ENCODE results near the gene CYP2B6.
"Not testable (repeated sequence)": the region's sequence is repeated elsewhere in the genome, so short reads cannot be mapped to it uniquely, and the experiment has no call there.

CYP2B6 gene

DNA sequence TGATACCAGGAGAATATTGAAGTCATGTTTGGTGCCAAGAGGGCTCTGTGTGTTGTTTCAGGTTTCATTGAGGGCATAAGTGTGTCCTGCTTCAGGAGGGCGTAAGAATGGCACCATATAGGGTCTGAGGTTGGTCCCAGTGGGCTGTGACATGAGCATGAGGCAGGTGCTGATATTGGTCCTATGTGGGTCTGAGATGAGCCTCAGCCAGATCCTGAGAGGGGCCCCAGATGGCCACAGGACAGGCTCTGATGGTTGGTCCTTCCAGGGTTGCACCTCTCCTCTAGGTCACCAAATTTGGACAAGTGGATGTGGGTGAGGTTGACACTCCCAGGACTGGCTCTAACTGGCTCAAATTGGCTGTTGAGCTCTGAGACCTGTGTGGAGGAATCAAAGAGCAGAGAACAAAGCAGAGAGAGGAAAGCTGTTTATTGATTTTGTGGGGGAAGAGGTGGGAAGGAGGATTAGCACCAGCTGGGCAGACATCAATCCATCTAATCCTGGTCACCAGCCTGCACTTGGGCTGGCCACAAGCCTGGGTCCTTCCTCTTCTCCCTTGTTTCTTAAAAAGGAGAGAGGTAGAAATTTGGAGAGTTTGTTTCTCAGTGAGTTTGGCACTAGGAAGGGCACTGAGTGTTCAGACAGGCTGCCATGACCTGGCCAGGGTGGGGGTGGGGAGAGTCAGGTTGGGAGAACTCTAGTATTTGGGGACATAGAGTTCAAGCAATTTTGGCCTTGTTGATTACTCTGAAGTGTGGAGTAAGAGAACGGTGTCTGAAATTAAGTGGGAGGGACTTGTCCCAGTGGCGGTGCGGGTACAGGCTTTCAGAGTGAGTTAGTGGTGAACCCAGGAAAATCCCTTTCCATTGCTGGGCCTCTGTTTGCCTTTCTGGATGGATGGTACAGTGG lies 38.7 kb downstream of the CYP2B6 start:
- H3K4me3 ChIP-seq, result no peak overlapping the region
- H3K27ac ChIP-seq, result no peak overlapping the region
- no peak for TF ChIP-seq CTCF (IDR thresholded peaks at IDR 0.05)
- DNase-seq (ENCODE audit: low spot score), result no peak

- DNase-seq (ENCODE audit: low spot score), result no peak
- H3K27ac ChIP-seq, result no peak overlapping the region
- no peak overlapping the region for H3K4me3 ChIP-seq
- TF ChIP-seq CTCF (IDR thresholded peaks at IDR 0.05), result no peak
These were observed 39.6 kb downstream of the CYP2B6 start for GRCh38 chr19:41030651-41031050.

DNA sequence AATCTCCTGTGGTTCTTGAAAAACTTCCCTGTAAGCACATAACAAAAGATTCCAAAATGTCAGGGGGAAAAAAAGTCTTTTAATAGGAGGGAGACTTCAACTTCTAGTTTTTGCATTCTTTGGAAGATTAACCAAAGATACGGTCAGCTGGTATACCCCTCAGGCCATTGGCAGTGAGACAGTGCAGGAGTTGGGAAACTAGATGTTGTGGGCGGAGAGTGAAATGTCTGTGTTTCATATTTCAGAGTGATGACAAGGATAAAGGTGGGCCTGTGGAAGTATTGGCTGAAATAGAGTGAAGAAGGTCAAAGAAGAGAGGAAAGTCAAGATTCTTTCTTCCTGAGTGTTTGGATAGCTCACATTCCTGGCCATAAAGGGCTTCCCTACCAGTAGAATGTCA lies 40.8 kb downstream of the CYP2B6 start:
- no peak overlapping the region for H3K27ac ChIP-seq
- no peak for TF ChIP-seq CTCF (IDR thresholded peaks at IDR 0.05)
- no peak overlapping the region for H3K4me3 ChIP-seq
- DNase-seq (ENCODE audit: low spot score), result no peak

GRCh38 chr19:41033324-41033723 lies 42.2 kb downstream of the CYP2B6 start:
- H3K4me3 ChIP-seq; H3K27ac ChIP-seq; DNase-seq (ENCODE audit: low spot score): not testable (repeated sequence)

- no peak for DNase-seq (ENCODE audit: low spot score)
- no peak for TF ChIP-seq CTCF (IDR thresholded peaks at IDR 0.05)
- Histone ChIP-seq H3K27ac (no peak overlapping the region), H3K4me3 (no peak overlapping the region)
These were observed 48.7 kb downstream of the CYP2B6 start for GRCh38 chr19:41039806-41040205.

- H3K4me3 ChIP-seq; DNase-seq (ENCODE audit: low spot score); H3K27ac ChIP-seq: not testable (repeated sequence)
These were observed 54.0 kb downstream of the CYP2B6 start for GRCh38 chr19:41045095-41045494.

DNA sequence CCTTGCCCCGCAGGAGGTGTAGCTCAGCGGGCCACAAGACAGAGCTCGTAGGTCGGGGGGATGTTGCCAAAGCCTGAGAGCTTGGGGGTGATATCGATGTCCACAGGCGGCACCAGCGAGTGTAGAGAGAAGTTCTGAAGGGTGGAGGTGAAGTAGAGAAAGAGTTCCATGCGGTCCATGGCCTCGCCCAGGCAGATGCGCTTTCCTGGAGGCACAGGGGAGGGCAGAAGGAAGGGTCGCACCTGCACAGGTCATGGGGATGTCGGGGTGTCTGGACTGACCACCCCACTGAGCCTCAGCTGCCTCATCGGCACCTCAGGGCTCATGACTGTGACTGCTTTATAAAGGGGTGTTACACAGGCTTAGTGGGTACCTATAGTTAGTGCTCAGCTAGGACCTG lies 59.3 kb downstream of the CYP2B6 start:
- Histone ChIP-seq H3K27ac (no peak overlapping the region), H3K4me3 (no peak overlapping the region)
- DNase-seq (ENCODE audit: low spot score), result no peak
- no peak for TF ChIP-seq CTCF (IDR thresholded peaks at IDR 0.05)

DNA sequence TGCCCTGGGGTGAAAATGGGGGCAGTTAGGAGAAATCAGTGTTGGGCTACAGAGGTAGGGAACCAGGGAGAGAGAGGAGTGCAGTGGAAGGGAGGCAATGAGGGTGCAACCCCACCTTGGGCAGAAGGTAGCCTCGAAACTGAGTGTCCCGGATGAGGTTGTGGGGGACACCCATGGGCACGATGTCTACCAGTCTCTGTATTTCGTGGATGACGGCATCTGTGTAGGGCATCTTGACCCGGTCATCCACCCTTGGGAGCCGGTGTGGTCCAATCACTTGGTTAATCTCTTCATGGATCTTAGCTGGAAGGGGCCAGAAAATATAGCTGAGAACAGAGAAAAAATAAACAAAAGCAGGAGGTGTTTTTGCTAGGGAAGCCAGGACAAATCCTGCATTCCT lies 61.1 kb downstream of the CYP2B6 start:
- not testable (repeated sequence) for H3K27ac ChIP-seq; H3K4me3 ChIP-seq; DNase-seq (ENCODE audit: low spot score)

DNA sequence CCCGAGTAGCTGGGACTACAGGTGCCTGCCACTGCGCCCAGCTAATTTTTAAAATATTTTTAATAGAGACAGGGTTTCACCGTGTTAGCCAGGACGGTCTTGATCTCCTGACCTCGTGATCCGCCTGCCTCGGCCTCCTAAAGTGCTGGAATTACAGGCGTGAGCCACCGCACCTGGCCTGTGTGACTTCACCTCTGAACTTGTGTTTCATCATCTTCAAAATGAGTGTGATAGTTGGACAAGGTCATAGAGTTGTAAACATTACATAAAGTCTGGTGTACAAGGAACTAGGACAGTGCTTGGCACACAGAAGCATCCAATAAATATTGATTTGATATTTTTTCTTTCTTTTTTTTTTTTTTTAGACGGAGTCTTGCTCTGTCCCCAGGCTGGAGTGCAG lies 62.2 kb downstream of the CYP2B6 start:
- not testable (repeated sequence) for DNase-seq (ENCODE audit: low spot score); H3K4me3 ChIP-seq; H3K27ac ChIP-seq

Measured in coronary artery (tissue), 2 donors.